Cardiac septum (tissue), 1 donor: ENCODE results near the gene DNM1. TPM values are rescaled to one million over a fixed set of nuclear protein-coding genes. Genes with fewer than 3 reads are reported as not detected.
"Not testable (repeated sequence)": the region's sequence is repeated elsewhere in the genome, so short reads cannot be mapped to it uniquely, and the experiment has no call there.

Source experiments
- DNase-seq: peaks from one replicate; pipeline ENCODE4 v3.0.0-alpha.2; 2020; ENCODE audit warnings: low spot score
- intact Hi-C: fragments of 100-400 bp; cut with DNase I; formaldehyde crosslinking; loops from one replicate; pipeline ENCODE4 v1.14.0; 2022
- total RNA-seq: library from RNA; stranded (reverse); fragmentation: NEBNext Ultra II Directional; extraction: Animal tissue kit (Norgen Biotek cat#: 25700); gene quantifications from one replicate; pipeline ENCODE4 v1.2.1, GENCODE V29; 2021
- donor health status: DM: no; HTN: no; CAD: no.

Gene DNM1
- total RNA-seq, 1 donor from 2014 or later: 7.3 TPM

- DNase-seq: no peak
- intact Hi-C loops: no loop called here
Measured at GRCh38 chr9:128175102-128175563, 28.0 kb upstream of the DNM1 start.

- intact Hi-C loops: no loop called here
- DNase-seq: no peak
Measured at GRCh38 chr9:128175726-128176125, 27.5 kb upstream of the DNM1 start.

- DNase-seq: no peak
- intact Hi-C loops: no loop called here
Measured at GRCh38 chr9:128178806-128179431, 24.3 kb upstream of the DNM1 start.

DNA sequence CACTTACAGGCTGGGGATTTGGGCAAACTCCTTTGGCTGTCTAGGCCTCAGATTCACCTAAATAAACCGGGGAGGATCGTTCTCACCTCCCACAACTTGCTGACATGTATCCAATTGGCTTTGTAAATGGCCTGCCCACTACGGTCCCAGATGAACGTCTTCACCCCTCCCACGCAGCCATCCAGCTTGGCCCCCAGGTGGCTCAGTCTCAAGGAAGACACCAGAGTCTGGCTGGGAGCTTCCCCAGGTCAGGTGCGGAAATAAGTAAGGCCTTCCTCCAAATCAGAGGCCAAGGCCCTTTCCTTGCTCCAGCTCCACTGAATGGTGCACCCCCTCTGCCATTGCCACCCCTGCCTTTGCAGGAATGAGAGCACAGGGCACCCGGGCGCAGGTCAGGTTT is 23.2 kb upstream of the DNM1 start:
- DNase-seq: no peak
- intact Hi-C loops: no loop called here

- no peak for DNase-seq
- intact Hi-C loops: no loop called here
Measured at GRCh38 chr9:128180447-128180846, 22.7 kb upstream of the DNM1 start.

GRCh38 chr9:128181480-128181879 is 21.7 kb upstream of the DNM1 start:
- DNase-seq, intact Hi-C loops: not testable (repeated sequence)

DNA sequence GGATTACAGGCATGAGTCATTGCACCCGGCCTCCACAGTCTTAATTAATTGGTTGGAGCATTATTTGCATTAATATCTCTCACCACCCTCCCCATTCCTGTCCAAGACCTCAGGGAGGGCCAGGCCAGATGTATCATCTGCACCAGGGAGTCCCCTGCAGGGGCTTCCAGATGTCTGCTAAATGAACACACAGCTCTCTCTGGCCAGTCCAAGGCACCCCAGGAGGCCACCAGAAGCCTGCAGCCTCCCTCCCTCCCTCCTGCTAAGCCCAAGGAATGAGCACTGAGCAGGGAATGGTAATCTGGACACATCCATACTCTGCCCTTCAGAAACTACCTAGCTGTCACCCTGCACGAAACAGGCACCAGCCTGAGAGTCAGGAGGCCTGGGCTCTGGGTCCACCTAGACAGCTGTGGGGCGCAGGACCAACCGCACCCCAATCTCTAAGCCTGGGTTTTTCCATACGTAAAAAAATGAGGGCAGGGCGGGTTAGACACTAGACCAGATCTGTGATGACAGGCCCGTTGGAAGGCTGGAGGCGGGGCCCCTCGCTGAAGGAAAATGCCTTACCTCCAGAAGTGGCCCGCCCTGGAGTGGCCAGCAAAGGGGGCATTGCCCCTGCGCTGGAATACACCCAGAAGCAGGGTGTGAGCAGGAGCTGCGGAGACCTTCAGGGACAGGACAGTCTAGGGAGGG is 20.1 kb upstream of the DNM1 start:
- DNase-seq: no peak
- intact Hi-C loops: no loop called here

DNA sequence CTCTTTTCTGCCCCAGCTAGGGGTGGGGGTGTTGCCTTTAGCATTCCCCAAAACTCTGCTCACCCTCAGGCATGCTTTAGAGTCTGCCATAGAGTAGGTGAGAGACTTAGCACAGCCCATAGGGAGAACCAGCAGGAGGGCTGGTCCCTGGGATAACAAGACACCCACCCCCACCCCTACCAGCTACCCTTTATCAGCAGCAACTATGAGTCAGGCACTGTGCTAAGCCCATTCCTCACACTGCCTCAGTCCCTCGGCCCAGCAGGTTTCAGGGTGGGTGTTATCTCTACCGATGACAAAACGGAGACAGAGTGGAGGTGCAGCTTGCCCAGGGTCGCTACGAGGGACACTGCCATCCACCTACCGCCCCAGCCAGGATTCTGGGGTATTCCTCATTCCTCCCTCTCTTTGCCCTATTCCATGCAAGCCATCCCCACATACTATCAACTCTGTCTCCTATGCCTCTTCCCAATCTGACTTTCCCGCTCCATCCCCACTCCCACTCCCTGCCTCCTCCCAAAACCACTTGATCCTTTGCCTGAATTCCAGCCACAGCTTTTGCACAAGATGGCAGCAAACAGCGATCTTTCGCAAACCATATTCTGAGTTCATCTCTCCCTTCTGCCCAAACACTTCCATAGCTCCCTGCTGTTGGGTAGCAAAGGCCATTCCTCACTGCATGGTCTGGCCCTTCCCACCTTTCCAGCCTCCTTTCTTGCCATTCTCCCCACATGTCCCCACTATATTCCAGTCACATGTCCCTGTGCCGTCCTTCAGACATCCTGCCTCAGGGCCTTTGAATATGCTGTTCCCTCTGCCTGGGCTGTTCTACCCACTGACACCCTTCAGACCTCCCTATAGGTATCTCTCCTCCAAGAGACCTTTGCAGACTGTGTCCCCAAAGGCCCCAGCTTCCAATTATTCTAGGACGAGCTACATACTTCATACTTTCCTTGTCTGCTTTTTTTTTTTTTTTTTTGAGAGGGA is 16.9 kb upstream of the DNM1 start:
- intact Hi-C loops: no loop called here
- DNase-seq: no peak

GRCh38 chr9:128187361-128187760 is 15.8 kb upstream of the DNM1 start:
- intact Hi-C loops: no loop called here
- DNase-seq: no peak

DNA sequence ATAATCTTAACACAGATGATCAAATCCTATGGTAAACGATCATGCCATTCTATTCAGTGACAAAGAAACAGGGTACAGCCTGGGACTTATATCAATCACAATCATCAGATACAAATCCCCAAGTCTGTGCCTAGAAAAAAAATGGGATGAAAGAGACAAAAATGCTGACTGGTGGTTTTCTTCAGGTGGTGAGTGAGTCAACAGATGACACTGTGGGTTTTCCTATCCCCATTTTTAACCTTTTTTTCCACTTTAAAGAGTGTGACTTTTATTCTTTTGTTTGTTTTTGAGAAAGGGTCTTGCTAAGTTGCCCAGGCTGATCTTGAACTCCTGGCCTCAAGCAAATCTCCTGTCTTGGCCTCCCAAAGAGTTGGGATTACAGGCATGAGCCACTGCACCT is 15.0 kb upstream of the DNM1 start:
- intact Hi-C loops: no loop called here

DNA sequence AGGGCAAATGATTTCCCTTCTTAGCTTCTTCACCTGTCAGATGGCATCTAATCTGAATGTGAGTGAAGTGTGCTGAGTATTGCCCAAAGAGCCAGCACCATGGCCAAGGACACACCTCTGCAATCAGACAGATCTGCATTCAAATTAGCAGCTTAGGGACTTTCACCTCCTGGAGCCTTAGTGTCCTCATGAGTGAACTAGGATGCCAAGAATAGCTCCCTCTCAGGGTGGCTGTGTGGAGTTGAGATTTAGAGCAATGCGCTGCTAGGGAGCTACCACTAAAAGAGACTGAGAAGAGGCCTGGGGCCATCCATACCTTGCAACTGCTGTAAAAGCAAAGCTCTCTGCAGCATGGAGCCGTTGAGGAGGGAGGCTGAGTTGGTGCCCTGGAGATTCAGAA is 13.2 kb upstream of the DNM1 start:
- intact Hi-C loops: loop anchor here (5.0 to 10.0 kb wide), 2 partner anchors 85 to 152 kb away; partner anchors contain the start of genes GOLGA2, SLC27A4 and SWI5
- no peak for DNase-seq

More for the DNA sequence above, 15.0 kb upstream of the DNM1 start:
- DNase-seq: no peak

DNA sequence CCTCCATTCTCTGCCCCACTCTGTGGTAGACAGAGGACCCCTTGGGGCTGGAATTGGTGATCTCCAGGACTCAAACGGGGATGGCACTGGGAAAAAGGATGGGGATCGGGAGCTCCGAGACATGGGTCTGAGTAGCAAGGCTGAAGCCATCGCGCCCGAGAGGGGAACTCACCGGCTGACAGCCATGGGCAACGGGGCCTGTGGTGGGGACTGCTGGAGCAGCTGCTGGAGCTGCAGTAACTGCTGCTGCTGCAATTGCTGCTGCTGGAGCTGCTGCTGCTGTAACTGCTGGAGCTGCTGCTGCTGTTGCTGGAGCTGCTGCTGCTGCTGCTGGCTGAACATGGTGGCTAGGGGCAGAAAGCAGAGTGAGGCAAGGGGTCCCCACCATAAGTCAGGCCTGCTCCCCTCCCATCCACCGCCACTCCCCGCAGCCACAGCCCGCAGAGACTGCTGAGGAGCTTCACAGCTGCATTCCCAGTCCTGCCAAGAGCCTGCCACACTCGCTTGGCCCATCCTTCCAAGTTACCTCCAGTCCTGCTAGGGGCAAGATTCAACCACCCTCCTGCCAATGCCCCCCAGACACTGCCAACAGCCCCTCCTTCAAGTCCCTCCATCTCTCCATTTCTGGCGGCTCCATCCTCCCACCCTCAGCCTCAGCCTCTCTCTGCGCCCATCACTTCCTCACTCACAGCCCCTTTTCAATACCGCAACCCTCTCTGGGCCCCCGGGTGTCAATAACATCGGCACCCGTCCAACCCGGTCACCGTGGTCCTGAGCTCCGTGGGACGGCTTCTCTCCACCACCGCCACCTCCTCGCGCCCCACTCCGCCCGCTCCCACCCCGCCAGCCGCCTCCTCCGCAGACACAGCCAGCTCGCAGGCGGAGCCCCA is 12.4 kb upstream of the DNM1 start:
- no peak for DNase-seq

DNA sequence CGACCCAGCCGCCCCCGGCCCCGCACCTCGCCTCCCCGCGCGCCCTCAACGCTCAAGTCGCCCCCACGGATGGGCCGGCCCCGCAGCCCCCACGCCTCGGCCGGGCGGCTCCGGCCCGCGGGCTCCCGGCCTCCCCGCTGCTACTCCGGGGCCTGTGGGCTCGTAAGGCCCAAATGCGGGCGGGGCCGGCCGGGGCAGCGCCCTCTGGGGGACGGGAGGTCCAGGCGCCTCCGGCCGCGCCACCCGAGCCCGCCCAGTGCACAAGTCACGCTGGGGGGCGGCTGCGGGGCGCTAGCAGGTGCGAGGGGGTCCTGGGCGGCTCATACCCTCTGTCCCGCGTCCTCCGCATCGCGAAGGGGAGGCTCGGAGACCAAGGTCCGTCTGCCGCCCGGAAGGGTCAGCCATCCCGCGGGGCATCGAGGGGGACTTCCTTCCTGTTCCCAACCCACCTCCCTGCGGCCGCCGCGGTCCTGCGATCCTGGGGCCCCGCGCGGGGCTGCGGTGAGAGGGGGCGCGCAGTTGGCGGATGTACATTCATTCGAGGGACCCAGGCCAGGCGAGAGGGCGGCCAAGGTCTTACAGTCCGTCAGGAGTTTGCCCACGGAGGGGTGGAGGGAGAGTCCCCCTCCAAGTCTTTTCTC is 11.7 kb upstream of the DNM1 start, which contains the start of gene CIZ1:
Gene CIZ1, minus strand, starts transcription at position 167 of the 641 bp plus-strand sequence. CDS start 715 bp downstream, outside the sequence.
- intact Hi-C loops: loop anchor here (5.0 to 10.0 kb wide), 2 partner anchors 83 to 151 kb away; partner anchors contain the start of genes GOLGA2, SLC27A4 and SWI5
- DNase-seq: peak; percentile 91

More for the DNA sequence above, 12.4 kb upstream of the DNM1 start:
- intact Hi-C loops: loop anchor here (5.0 to 10.0 kb wide), 2 partner anchors 84 to 152 kb away; partner anchors contain the start of genes GOLGA2, SLC27A4 and SWI5

- DNase-seq: peak; percentile 91
- intact Hi-C loops: loop anchor here (5.0 to 10.0 kb wide), 2 partner anchors 82 to 150 kb away; partner anchors contain the start of genes GOLGA2, SLC27A4 and SWI5
Measured at GRCh38 chr9:128192601-128193371, 10.4 kb upstream of the DNM1 start.

GRCh38 chr9:128193469-128194096 is 9.6 kb upstream of the DNM1 start:
- intact Hi-C loops: loop anchor here (5.0 to 10.0 kb wide), 2 partner anchors 81 to 149 kb away; partner anchors contain the start of genes GOLGA2, SLC27A4 and SWI5
- no peak for DNase-seq

DNA sequence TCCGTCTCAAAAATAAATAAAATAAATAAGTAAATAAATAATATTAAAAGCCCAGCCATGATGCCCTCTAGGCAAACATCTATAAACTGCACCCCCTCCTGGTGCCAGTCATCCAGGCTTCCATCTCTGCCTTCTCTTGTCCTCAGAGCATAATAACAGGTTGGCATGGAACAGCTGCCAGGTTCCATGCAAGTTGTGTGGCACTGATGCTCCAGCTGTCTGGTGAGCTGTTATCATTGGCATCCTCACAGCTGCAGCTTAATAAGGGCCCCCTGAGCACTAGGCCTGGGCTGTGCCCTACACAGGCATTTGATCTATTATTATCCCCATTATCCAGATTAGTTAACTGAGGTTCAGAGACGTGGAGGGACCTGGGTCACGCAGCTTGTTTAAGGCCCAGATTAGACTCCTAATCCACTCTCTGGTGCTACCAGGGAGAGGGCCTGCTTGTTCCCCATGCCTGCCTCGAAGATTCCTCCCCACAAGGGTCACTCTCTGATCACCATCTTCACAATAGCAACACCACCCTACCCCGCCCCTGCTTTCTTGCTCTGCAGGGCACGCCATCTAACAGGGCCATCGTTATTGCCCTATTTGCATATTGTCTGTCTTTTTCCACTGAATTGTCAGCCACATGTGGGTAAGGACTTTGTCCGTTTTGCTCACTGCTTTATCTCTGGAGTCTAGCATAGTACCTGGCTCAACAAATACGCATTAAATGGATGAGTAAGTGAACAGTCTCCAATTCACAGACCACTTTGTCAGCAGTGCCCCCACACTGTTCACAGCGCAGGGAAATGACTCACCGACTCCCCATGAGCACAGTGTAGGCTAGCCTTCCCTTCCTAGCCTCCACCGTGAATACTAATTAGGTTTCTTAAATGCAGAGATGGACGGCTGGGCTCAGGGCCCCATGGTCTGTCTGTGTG is 1.5 kb upstream of the DNM1 start:
- intact Hi-C loops: loop anchor here (5.0 kb wide), 1 partner anchor 46 kb away; no protein-coding TSS in a partner anchor

More for the DNA sequence above, 1.5 kb upstream of the DNM1 start:
- DNase-seq: no peak
